GM12878 (cell line): Measurements from ENCODE around the gene RIMBP2. TPM values are rescaled to one million over a fixed set of nuclear protein-coding genes. Genes with fewer than 3 reads are reported as not detected.

Experiments used
- ATAC-seq: fragments of 200-7000 bp; cut with Tn5 transposase; 3 replicates; pipeline ENCODE4 v1.9.1; 2020; ENCODE audit warnings: mild to moderate bottlenecking, moderate library complexity
- BruUV-seq: library from RNA; stranded (reverse); fragments of 400-500 nt; replicated peaks from 2 replicates; lab custom pipeline; 2021; lab: Mats Ljungman, UMichigan
- CTCF ChIA-PET: fragments of 300-600 bp; sonication (Branson Sonifier 250); formaldehyde crosslinking; extraction: SDS; loops from one replicate; lab custom pipeline; 2021; ENCODE audit warnings: inconsistent platforms; lab: Yijun Ruan, JAX
- POLR2A ChIA-PET: fragments of 350-600 bp; formaldehyde crosslinking; extraction: SDS; loops from one replicate; lab custom pipeline; 2021; ENCODE audit warnings: inconsistent platforms; lab: Charles Lee
- RAD21 ChIA-PET: fragments of 300-600 bp; sonication (Branson Sonifier 250); formaldehyde crosslinking; loops from one replicate; lab custom pipeline; 2023; ENCODE audit warnings: antibody characterized with exemption; ENCODE audit not compliant: unreplicated experiment; lab: Charles Lee
- SMC1A ChIA-PET: fragments of 300-600 bp; sonication (Branson Sonifier 250); formaldehyde crosslinking; loops from one replicate; lab custom pipeline; 2023; ENCODE audit not compliant: unreplicated experiment, uncharacterized antibody; lab: Charles Lee
- DNase-seq: peaks from one replicate; pipeline ENCODE4 v3.0.0-alpha.2; 2011; ENCODE audit warnings: low read depth, low spot score
- FAIRE-seq: peaks from 3 replicates; lab custom pipeline; 2011; peaks lifted over from hg19 to GRCh38; lab: Jason Lieb, UNC
- H2AFZ ChIP-seq: 2 replicates; pipeline ENCODE4 v1.6.0; 2011; ENCODE audit warnings: low read depth, low read length, control low read depth; ENCODE audit not compliant: control insufficient read depth
- H3K27ac ChIP-seq: 2 replicates; pipeline ENCODE4 v1.5.1; 2011; ENCODE audit warnings: control low read depth; ENCODE audit not compliant: control insufficient read depth, insufficient read depth
- H3K27me3 ChIP-seq, 2 experiments: replicated peaks in 1 of 2; 2 replicates each; pipeline versions ENCODE4 v1.6.0 to v1.6.1; 2011; ENCODE audit warnings: low read length in 1 of 2; ENCODE audit not compliant: control insufficient read depth in 2 of 2, insufficient read depth in 2 of 2
- H3K36me3 ChIP-seq, 2 experiments: 2 replicates each; pipeline ENCODE4 v1.5.1; 2011; ENCODE audit warnings: low read length in 1 of 2; ENCODE audit not compliant: control insufficient read depth in 2 of 2, insufficient read depth in 2 of 2
- H3K4me1 ChIP-seq: 2 replicates; pipeline ENCODE4 v1.6.1; 2011; ENCODE audit warnings: mild to moderate bottlenecking, low read length, moderate library complexity, mixed read lengths; ENCODE audit not compliant: control insufficient read depth, insufficient read depth
- H3K4me2 ChIP-seq: 2 replicates; pipeline ENCODE4 v1.6.0; 2011; ENCODE audit warnings: control low read depth; ENCODE audit not compliant: control insufficient read depth, insufficient read depth
- H3K4me3 ChIP-seq: fragments of 200-600 bp; sonication (generic); 2 replicates; pipeline ENCODE4 v1.5.1; 2016
- H3K79me2 ChIP-seq: 2 replicates; pipeline ENCODE4 v1.6.0; 2011; ENCODE audit warnings: low read length; ENCODE audit not compliant: control insufficient read depth, insufficient read depth
- H3K9ac ChIP-seq: 2 replicates; pipeline ENCODE4 v1.8.0; 2011; ENCODE audit warnings: low read length, control low read depth, mixed read lengths; ENCODE audit not compliant: control insufficient read depth, insufficient read depth
- H3K9me3 ChIP-seq: replicated peaks from 3 replicates; pipeline ENCODE4 v1.5.1; 2011; ENCODE audit warnings: mild to moderate bottlenecking, low read length; ENCODE audit not compliant: control insufficient read depth, insufficient read depth
- H4K20me1 ChIP-seq: 2 replicates; pipeline ENCODE4 v1.6.0; 2011; ENCODE audit not compliant: control insufficient read depth, insufficient read depth
- CTCF ChIP-seq, 3 experiments: IDR thresholded peaks in 2 of 3; conservative IDR thresholded peaks in 1 of 3; 2 replicates each; pipeline ENCODE4 v1.5.1; 2011; ENCODE audit warnings: low read depth in 3 of 3, low read length in 3 of 3, mild to moderate bottlenecking in 3 of 3, control low read depth in 2 of 3, moderate library complexity in 2 of 3, inconsistent platforms in 1 of 3, mixed read lengths in 1 of 3; ENCODE audit not compliant: control insufficient read depth in 2 of 3, insufficient read depth in 1 of 3; ENCODE audit errors: extremely low read depth in 1 of 3
- MTA2 ChIP-seq: fragments of 450-650 bp; IDR thresholded peaks from 2 replicates; pipeline ENCODE4 v1.6.1; 2016; ENCODE audit warnings: low read depth, mild to moderate bottlenecking, moderate library complexity
- NR2C2 ChIP-seq: IDR thresholded peaks from 2 replicates; pipeline ENCODE4 v1.6.1; 2011; ENCODE audit warnings: borderline replicate concordance, low read depth; ENCODE audit not compliant: control insufficient read depth, insufficient read length
- ZNF24 ChIP-seq: fragments of 450-650 bp; IDR thresholded peaks from 2 replicates; pipeline ENCODE4 v1.6.1; 2017; ENCODE audit warnings: antibody characterized with exemption, mild to moderate bottlenecking
- ZNF622 ChIP-seq: fragments of 450-650 bp; IDR thresholded peaks from 2 replicates; pipeline ENCODE4 v1.6.1; 2017; ENCODE audit warnings: mild to moderate bottlenecking, inconsistent platforms
- WGBS: methylation state at CpG from one replicate; pipeline ENCODE4 v1.1.6; 2016; ENCODE audit warnings: low lambda C conversion rate; ENCODE audit not compliant: insufficient replicate concordance, insufficient coverage; ENCODE audit errors: missing lambda C conversion rate; 5-methylcytosine and 5-hydroxymethylcytosine counted together
- in situ Hi-C: fragments of 300-500 bp; cut with MboI; formaldehyde crosslinking; loops from 9 replicates; pipeline ENCODE4 v1.14.3; 2018; ENCODE audit warnings: mixed read lengths
- intact Hi-C: fragments of 100-400 bp; cut with micrococcal nuclease; formaldehyde crosslinking; loops from one replicate; pipeline ENCODE4 v1.14.2; 2022; ENCODE audit not compliant: unreplicated experiment
- polyA plus RNA-seq, 11 experiments: library from polyadenylated mRNA; depleted of rRNA in 4 of 11; unstranded in 6 of 11; stranded (reverse) in 5 of 11; fragments of >200 nt; fragmentation: Nextera tagmentation in 4 of 11; fragmentation: Illumina TruSeq in 1 of 11; extraction: Ambion mirVana in 4 of 11; extraction: Trizol in 1 of 11; gene quantifications; 1 replicate in 1 of 11; 2 replicates in 10 of 11; pipeline versions ENCODE4 v1.2.1 to v1.2.3, GENCODE V29; 2011 to 2016; ENCODE audit warnings: inconsistent platforms in 2 of 11, missing spikeins in 2 of 11, low read depth in 1 of 11
- total RNA-seq, 4 experiments: library from RNA; depleted of rRNA in 3 of 4; stranded (reverse); fragments of >200 nt in 3 of 4; fragmentation: Illumina TruSeq in 1 of 4; extraction: Trizol in 1 of 4; gene quantifications; 2 replicates each; pipeline versions ENCODE4 v1.2.1 to v1.2.3, GENCODE V29; 2013 to 2021
- TF ChIP-seq, protein P1 (sequence below): fragments of 450-650 bp; IDR thresholded peaks from 2 replicates; pipeline ENCODE4 v1.6.1; 2016; ENCODE audit warnings: mild to moderate bottlenecking, moderate library complexity, borderline replicate concordance

Gene RIMBP2
- total and polyA plus RNA-seq, 10 of the 15 experiments (the other 5 are each of a cell fraction or from before 2014, with no cell fraction given): 0.04 to 2.9 (median 0.07) TPM; not detected in 1

DNA sequence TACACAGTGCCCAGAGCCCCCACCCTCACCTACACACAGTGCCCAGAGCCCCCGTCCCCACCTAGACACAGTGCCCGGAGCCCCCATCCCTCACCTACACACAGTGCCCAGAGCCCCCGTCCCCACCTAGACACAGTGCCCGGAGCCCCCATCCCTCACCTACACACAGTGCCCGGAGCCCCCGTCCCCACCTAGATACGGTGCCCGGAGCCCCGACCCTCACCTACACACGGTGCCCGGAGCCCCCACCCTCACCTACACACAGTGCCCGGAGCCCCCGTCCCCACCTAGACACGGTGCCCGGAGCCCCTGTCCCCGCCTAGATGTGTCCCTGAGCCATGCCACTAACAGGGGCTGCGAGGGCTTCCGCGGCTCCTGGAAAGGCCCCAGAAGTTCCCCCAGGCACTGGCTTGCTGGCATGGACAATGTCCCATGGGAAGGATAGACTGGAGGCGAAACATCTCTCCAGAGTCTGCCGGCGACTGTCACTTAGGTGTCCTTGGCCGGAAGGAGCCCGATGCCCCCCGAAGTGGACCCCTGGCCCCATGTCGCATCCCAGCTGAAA, 232.4 kb downstream of the RIMBP2 start (continued):
- TF ChIP-seq, protein P1, sequence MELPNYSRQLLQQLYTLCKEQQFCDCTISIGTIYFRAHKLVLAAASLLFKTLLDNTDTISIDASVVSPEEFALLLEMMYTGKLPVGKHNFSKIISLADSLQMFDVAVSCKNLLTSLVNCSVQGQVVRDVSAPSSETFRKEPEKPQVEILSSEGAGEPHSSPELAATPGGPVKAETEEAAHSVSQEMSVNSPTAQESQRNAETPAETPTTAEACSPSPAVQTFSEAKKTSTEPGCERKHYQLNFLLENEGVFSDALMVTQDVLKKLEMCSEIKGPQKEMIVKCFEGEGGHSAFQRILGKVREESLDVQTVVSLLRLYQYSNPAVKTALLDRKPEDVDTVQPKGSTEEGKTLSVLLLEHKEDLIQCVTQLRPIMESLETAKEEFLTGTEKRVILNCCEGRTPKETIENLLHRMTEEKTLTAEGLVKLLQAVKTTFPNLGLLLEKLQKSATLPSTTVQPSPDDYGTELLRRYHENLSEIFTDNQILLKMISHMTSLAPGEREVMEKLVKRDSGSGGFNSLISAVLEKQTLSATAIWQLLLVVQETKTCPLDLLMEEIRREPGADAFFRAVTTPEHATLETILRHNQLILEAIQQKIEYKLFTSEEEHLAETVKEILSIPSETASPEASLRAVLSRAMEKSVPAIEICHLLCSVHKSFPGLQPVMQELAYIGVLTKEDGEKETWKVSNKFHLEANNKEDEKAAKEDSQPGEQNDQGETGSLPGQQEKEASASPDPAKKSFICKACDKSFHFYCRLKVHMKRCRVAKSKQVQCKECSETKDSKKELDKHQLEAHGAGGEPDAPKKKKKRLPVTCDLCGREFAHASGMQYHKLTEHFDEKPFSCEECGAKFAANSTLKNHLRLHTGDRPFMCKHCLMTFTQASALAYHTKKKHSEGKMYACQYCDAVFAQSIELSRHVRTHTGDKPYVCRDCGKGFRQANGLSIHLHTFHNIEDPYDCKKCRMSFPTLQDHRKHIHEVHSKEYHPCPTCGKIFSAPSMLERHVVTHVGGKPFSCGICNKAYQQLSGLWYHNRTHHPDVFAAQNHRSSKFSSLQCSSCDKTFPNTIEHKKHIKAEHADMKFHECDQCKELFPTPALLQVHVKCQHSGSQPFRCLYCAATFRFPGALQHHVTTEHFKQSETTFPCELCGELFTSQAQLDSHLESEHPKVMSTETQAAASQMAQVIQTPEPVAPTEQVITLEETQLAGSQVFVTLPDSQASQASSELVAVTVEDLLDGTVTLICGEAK: no peak
- TF ChIP-seq NR2C2: no peak

GRCh38 chr12:130482448-130482847, 233.7 kb downstream of the RIMBP2 start:
- Histone ChIP-seq H3K9me3 (no peaks in the 10 kb centered on the region), H3K27ac (no peak overlapping the region), H3K4me2 (no peak overlapping the region), H3K36me3 (no peaks in the 10 kb centered on the region), H3K4me3 (no peak overlapping the region), H3K4me1 (no peaks in the 10 kb centered on the region; the same call in 1 of the 2 replicates), H4K20me1 (no peaks in the 10 kb centered on the region), H3K27me3 (no peaks in the 10 kb centered on the region), H2AFZ (no peak overlapping the region), H3K9ac (no peak overlapping the region), H3K79me2 (no peaks in the 10 kb centered on the region)
- SMC1A ChIA-PET: interaction anchor here (0.6 to 2.1 kb wide), 3 partner anchors 86 to 237 kb away, joined by 3 to 5 read pairs (median 3); no protein-coding TSS in a partner anchor
- no peak for TF ChIP-seq ZNF24
- 0 out of 6 replicates have a peak, but pooled peaks of 1 of the 3 experiments have one; percentile 5 for TF ChIP-seq CTCF (IDR thresholded peaks at IDR 0.05 in 2 of 3, conservative IDR thresholded peaks at IDR 0.05 in 1 of 3; ENCODE audit: control insufficient read depth in 2 of 3, extremely low read depth in 1 of 3, insufficient read depth in 1 of 3, low read depth in 3 of 3, low read length in 3 of 3)
- no peak for TF ChIP-seq ZNF622
- no peak for TF ChIP-seq MTA2
- intact Hi-C loops: no loop called here
- no TSS peak for BruUV-seq
- CTCF ChIA-PET: no interaction called here
- FAIRE-seq (no peak), DNase-seq (no peak), ATAC-seq (no peak; the same call in 2 of the 3 replicates)
- 0% methylated on average over 3 of the region's 3 CpGs for WGBS
- in situ Hi-C loops: no loop called here
- POLR2A ChIA-PET: no interaction called here
- RAD21 ChIA-PET: interaction anchor here (0.9 to 1.8 kb wide), 5 partner anchors 21 to 232 kb away, joined by 3 to 6 read pairs (median 3); no protein-coding TSS in a partner anchor
